ENCODE results near the gene LKAAEAR1.

The LKAAEAR1 gene

GRCh38 chr20:64063389-64064144 lies 20.6 kb downstream of the LKAAEAR1 start:
- H2AFZ ChIP-seq (ENCODE audit: low read depth, low read length): no peak overlapping the region

DNA sequence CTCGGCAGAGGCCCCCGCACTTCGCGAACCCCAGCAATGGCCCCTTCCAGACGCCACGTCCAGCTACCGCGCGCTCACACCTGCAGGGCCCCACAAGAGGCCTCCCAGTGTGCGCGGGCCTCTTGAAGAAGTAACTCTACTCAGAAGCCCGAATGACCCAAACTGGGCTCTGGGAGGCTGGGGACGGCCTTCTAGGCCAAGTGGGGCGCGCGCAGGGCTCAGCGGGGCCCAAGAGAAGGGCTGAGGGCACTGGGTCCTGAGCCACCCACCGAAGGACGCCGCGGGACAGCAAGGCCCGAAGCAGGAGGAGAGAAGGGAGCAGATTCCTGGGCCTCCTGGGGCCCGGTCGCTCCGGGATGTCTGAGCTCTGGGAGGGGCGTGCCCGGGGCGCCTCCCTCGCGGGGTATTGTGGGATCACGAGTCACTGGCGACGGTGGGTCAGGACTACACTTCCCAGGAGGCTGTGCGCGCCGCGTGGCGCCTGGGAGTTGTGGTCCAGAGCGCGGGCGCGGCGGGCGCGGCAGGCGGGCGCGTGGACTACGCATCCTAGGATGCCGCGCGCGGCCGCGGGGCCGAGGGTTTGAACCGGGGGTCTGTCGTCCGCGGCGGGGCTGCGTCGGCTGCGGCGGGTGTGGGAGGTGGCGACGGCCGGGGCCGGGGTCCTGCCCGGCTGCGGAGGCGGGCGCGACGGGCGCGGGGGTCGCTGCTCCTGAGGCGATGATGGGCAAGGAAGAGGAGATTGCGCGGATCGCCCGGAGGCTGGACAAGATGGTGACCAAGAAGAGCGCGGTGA lies 21.4 kb downstream of the LKAAEAR1 start, which contains the start of gene TCEA2:
Gene TCEA2, plus strand, starts transcription at position 603 of the 793 bp plus-strand sequence. Its CDS starts 115 bp downstream, at position 718.
- Histone ChIP-seq H4K20me1 (ENCODE audit: insufficient read depth, low read length) (no peaks in the 10 kb centered on the region), H2AFZ (ENCODE audit: low read depth, low read length) (peak within 1 kb of the TSS; percentile 83; the same call in 1 of the 2 replicates), H3K79me2 (ENCODE audit: low read length) (no peaks in the 10 kb centered on the region), H3K4me1 (ENCODE audit: low read length) (peaks cover 29% of the 10 kb centered on the region), H3K36me3 (replicated peaks; ENCODE audit: low read depth, low read length) (no peaks in the 10 kb centered on the region), H3K9me3 (ENCODE audit: insufficient read depth, low read length) (no peaks in the 10 kb centered on the region), H3K9ac (ENCODE audit: low read length) (peak within 1 kb of the TSS; percentile 78), H3K27ac (ENCODE audit: low read length) (no peak within 1 kb of the TSS), H3K4me3 (ENCODE audit: low read length) (peak within 1 kb of the TSS; percentile 88), H3K27me3 (ENCODE audit: low read depth, low read length) (peaks cover 4% of the 10 kb centered on the region; the same call in 1 of the 2 replicates), H3K4me2 (ENCODE audit: low read length) (peak within 1 kb of the TSS; percentile 91)
- TF ChIP-seq EZH2phosphoT487 (IDR thresholded peaks at IDR 0.05; ENCODE audit: low read depth): no peak
- no peak for TF ChIP-seq CTCF (IDR thresholded peaks at IDR 0.05; ENCODE audit: low read depth, low read length)

More at GRCh38 chr20:64063389-64064144, 20.6 kb downstream of the LKAAEAR1 start:
- no peak for TF ChIP-seq EZH2phosphoT487 (IDR thresholded peaks at IDR 0.05; ENCODE audit: low read depth)
- TF ChIP-seq CTCF (IDR thresholded peaks at IDR 0.05; ENCODE audit: low read depth, low read length): no peak
- Histone ChIP-seq H3K36me3 (replicated peaks; ENCODE audit: low read depth, low read length) (no peaks in the 10 kb centered on the region), H3K4me2 (ENCODE audit: low read length) (peak overlapping the region; percentile 91), H3K27ac (ENCODE audit: low read length) (no peak overlapping the region), H3K4me3 (ENCODE audit: low read length) (peak overlapping the region; percentile 88), H4K20me1 (ENCODE audit: insufficient read depth, low read length) (no peaks in the 10 kb centered on the region), H3K4me1 (ENCODE audit: low read length) (peaks cover 21% of the 10 kb centered on the region), H3K79me2 (ENCODE audit: low read length) (no peaks in the 10 kb centered on the region), H3K27me3 (ENCODE audit: low read depth, low read length) (peaks cover 4% of the 10 kb centered on the region; the same call in 1 of the 2 replicates), H3K9ac (ENCODE audit: low read length) (peak overlapping the region; percentile 78), H3K9me3 (ENCODE audit: insufficient read depth, low read length) (no peaks in the 10 kb centered on the region)

GRCh38 chr20:64062276-64062595 lies 22.0 kb downstream of the LKAAEAR1 start:
- Histone ChIP-seq H3K9ac (ENCODE audit: low read length) (peak overlapping the region; percentile 67), H2AFZ (ENCODE audit: low read depth, low read length) (no peak overlapping the region), H3K4me1 (ENCODE audit: low read length) (peaks cover 33% of the 10 kb centered on the region), H3K4me3 (ENCODE audit: low read length) (peak overlapping the region; percentile 88), H3K27me3 (ENCODE audit: low read depth, low read length) (peaks cover 4% of the 10 kb centered on the region; the same call in 1 of the 2 replicates), H3K36me3 (replicated peaks; ENCODE audit: low read depth, low read length) (no peaks in the 10 kb centered on the region), H3K9me3 (ENCODE audit: insufficient read depth, low read length) (no peaks in the 10 kb centered on the region), H4K20me1 (ENCODE audit: insufficient read depth, low read length) (no peaks in the 10 kb centered on the region), H3K4me2 (ENCODE audit: low read length) (peak overlapping the region; percentile 87), H3K27ac (ENCODE audit: low read length) (no peak overlapping the region), H3K79me2 (ENCODE audit: low read length) (no peaks in the 10 kb centered on the region)
- no peak for TF ChIP-seq EZH2phosphoT487 (IDR thresholded peaks at IDR 0.05; ENCODE audit: low read depth)
- TF ChIP-seq CTCF (IDR thresholded peaks at IDR 0.05; ENCODE audit: low read depth, low read length): no peak

GRCh38 chr20:64058536-64058935 lies 25.7 kb downstream of the LKAAEAR1 start:
- H3K4me2 ChIP-seq (ENCODE audit: low read length): peak overlapping the region; percentile 83
- H3K27ac ChIP-seq (ENCODE audit: low read length): no peak overlapping the region
- H3K4me1 ChIP-seq (ENCODE audit: low read length): peaks cover 50% of the 10 kb centered on the region
- H3K27me3 ChIP-seq (ENCODE audit: low read depth, low read length): peaks cover 5% of the 10 kb centered on the region; the same call in 1 of the 2 replicates
- TF ChIP-seq EZH2phosphoT487 (IDR thresholded peaks at IDR 0.05; ENCODE audit: low read depth): no peak
- no peak for TF ChIP-seq CTCF (IDR thresholded peaks at IDR 0.05; ENCODE audit: low read depth, low read length)
- H3K4me3 ChIP-seq (ENCODE audit: low read length): peak overlapping the region; percentile 69
- no peaks in the 10 kb centered on the region for H4K20me1 ChIP-seq (ENCODE audit: insufficient read depth, low read length)
- H3K9me3 ChIP-seq (ENCODE audit: insufficient read depth, low read length): no peaks in the 10 kb centered on the region
- peak overlapping the region; percentile 43; the same call in 1 of the 2 replicates for H3K9ac ChIP-seq (ENCODE audit: low read length)
- H3K79me2 ChIP-seq (ENCODE audit: low read length): no peaks in the 10 kb centered on the region
- H2AFZ ChIP-seq (ENCODE audit: low read depth, low read length): no peak overlapping the region
- no peaks in the 10 kb centered on the region for H3K36me3 ChIP-seq (replicated peaks; ENCODE audit: low read depth, low read length)

Data from OCI-LY3 (cell line).